ENCODE data around the gene CD44. TPM values are rescaled to one million over a fixed set of nuclear protein-coding genes. Genes with fewer than 3 reads are reported as not detected.

CD44 gene
- polyA plus RNA-seq, 1 donor from 2014 or later, result 0.77 TPM

DNA sequence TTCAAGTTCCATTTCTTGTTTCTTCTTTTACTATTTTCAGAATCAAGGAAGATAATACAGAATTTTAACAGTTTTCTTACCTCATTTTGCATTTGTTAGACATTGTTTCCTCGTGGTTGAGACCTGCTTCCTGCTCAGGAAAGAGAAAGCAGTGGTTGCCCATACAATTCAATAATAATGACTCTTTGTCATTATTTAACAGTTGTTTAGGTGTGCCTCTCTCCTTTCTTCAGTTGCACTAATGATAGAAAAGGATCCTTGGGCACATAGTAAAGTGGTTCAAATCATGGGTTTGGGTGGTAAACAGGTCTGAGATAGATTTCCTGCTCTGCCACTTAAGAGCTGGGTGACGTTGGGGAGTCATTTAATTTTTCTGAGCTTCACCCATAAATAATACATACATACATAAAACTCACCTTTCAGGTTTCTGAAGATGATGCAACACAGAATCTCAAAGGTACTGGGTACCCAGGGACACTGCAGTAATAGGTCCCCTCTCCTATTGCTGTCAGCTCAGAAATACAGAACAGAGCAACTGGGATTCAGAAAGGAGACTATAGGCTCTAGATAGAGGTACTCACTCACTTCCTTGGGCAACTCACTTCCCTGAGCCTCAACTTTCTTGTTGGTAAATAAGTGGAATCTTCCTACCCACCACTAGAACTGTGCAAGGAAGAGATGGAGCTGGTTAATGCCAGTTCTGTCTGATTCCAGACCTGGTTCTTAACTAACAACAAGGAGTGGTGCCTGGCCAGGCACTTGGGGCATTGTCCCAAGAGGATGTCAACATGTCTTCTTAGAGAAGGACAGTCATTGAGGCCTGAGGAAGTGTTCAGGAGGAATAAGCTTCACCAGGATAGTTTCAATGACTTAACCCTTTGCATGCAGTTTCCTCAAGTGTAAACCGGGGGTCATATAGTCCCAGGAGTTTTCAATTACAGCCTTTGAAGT is 34.9 kb downstream of the CD44 start:
- Histone ChIP-seq H3K27ac (ENCODE audit: low read length) (no peak overlapping the region), H3K27me3 (ENCODE audit: insufficient read depth, low read depth, low read length) (no peaks in the 10 kb centered on the region), H3K9ac (ENCODE audit: low read length) (no peak overlapping the region), H4K20me1 (ENCODE audit: insufficient read depth) (no peaks in the 10 kb centered on the region), H3K9me2 (ENCODE audit: insufficient read depth, low read length) (no peaks in the 10 kb centered on the region), H3F3A (ENCODE audit: insufficient read depth, low read length, poor library complexity, severe bottlenecking) (no peaks in the 10 kb centered on the region), H3K4me3 (ENCODE audit: low read length) (no peak overlapping the region), H3K79me2 (replicated peaks; ENCODE audit: insufficient read depth, low read length) (no peaks in the 10 kb centered on the region), H3K4me2 (ENCODE audit: low read length) (no peak overlapping the region), H3K9me3 (ENCODE audit: low read length) (no peaks in the 10 kb centered on the region), H3K36me3 (ENCODE audit: insufficient read depth, low read length) (no peaks in the 10 kb centered on the region), H2AFZ (ENCODE audit: low read depth, low read length) (no peak overlapping the region)
- TF ChIP-seq MXI1 (conservative IDR thresholded peaks at IDR 0.05; ENCODE audit: poor library complexity, severe bottlenecking), result no peak
- no peak for TF ChIP-seq SMC3 (conservative IDR thresholded peaks at IDR 0.05; ENCODE audit: poor library complexity)
- TF ChIP-seq EP300 (conservative IDR thresholded peaks at IDR 0.05; ENCODE audit: poor library complexity, severe bottlenecking), result no peak
- no peak for TF ChIP-seq TAF1 (IDR thresholded peaks at IDR 0.05; ENCODE audit: low read depth)
- no peak for TF ChIP-seq POLR2AphosphoS5 (IDR thresholded peaks at IDR 0.05)
- TF ChIP-seq, protein P1, sequence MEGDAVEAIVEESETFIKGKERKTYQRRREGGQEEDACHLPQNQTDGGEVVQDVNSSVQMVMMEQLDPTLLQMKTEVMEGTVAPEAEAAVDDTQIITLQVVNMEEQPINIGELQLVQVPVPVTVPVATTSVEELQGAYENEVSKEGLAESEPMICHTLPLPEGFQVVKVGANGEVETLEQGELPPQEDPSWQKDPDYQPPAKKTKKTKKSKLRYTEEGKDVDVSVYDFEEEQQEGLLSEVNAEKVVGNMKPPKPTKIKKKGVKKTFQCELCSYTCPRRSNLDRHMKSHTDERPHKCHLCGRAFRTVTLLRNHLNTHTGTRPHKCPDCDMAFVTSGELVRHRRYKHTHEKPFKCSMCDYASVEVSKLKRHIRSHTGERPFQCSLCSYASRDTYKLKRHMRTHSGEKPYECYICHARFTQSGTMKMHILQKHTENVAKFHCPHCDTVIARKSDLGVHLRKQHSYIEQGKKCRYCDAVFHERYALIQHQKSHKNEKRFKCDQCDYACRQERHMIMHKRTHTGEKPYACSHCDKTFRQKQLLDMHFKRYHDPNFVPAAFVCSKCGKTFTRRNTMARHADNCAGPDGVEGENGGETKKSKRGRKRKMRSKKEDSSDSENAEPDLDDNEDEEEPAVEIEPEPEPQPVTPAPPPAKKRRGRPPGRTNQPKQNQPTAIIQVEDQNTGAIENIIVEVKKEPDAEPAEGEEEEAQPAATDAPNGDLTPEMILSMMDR (IDR thresholded peaks at IDR 0.05; ENCODE audit: poor library complexity, severe bottlenecking), result no peak
- no peak for TF ChIP-seq RAD21 (conservative IDR thresholded peaks at IDR 0.05)
- no peak for TF ChIP-seq EZH2 (IDR thresholded peaks at IDR 0.05; ENCODE audit: borderline replicate concordance, insufficient read depth, low read length, poor library complexity, severe bottlenecking)
- TF ChIP-seq, protein P2, sequence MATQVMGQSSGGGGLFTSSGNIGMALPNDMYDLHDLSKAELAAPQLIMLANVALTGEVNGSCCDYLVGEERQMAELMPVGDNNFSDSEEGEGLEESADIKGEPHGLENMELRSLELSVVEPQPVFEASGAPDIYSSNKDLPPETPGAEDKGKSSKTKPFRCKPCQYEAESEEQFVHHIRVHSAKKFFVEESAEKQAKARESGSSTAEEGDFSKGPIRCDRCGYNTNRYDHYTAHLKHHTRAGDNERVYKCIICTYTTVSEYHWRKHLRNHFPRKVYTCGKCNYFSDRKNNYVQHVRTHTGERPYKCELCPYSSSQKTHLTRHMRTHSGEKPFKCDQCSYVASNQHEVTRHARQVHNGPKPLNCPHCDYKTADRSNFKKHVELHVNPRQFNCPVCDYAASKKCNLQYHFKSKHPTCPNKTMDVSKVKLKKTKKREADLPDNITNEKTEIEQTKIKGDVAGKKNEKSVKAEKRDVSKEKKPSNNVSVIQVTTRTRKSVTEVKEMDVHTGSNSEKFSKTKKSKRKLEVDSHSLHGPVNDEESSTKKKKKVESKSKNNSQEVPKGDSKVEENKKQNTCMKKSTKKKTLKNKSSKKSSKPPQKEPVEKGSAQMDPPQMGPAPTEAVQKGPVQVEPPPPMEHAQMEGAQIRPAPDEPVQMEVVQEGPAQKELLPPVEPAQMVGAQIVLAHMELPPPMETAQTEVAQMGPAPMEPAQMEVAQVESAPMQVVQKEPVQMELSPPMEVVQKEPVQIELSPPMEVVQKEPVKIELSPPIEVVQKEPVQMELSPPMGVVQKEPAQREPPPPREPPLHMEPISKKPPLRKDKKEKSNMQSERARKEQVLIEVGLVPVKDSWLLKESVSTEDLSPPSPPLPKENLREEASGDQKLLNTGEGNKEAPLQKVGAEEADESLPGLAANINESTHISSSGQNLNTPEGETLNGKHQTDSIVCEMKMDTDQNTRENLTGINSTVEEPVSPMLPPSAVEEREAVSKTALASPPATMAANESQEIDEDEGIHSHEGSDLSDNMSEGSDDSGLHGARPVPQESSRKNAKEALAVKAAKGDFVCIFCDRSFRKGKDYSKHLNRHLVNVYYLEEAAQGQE (IDR thresholded peaks at IDR 0.05; ENCODE audit: borderline replicate concordance), result no peak

DNA sequence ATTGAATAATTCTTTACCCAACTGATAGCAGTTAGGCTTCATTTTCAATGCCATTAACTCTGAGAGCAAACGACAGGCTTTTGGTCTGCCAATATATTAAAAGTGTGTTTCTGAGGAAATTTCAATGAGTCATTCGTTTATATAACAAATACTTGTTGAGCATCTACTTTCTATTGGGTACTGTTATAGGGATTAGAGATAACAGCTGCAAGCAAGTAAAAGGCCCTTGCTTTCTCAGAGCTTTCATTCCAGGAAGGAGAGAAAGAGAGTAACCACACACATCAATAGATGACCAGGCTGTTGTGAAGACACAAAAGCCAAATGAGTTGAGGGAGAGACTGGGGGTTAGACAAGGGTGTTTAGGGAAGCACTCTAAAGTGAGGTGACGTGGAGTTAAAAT is 35.7 kb downstream of the CD44 start:
- Histone ChIP-seq H3K79me2 (replicated peaks; ENCODE audit: insufficient read depth, low read length) (no peaks in the 10 kb centered on the region), H3K4me2 (ENCODE audit: low read length) (no peak overlapping the region), H4K20me1 (ENCODE audit: insufficient read depth) (no peaks in the 10 kb centered on the region)

More for the DNA sequence above, 35.7 kb downstream of the CD44 start:
- H3K9ac ChIP-seq (ENCODE audit: low read length), result no peak overlapping the region
- TF ChIP-seq, protein P2 (IDR thresholded peaks at IDR 0.05; ENCODE audit: borderline replicate concordance), result no peak
- TF ChIP-seq EP300 (conservative IDR thresholded peaks at IDR 0.05; ENCODE audit: poor library complexity, severe bottlenecking) (no peak), TAF1 (IDR thresholded peaks at IDR 0.05; ENCODE audit: low read depth) (no peak), RAD21 (conservative IDR thresholded peaks at IDR 0.05) (no peak), MXI1 (conservative IDR thresholded peaks at IDR 0.05; ENCODE audit: poor library complexity, severe bottlenecking) (no peak), EZH2 (IDR thresholded peaks at IDR 0.05; ENCODE audit: borderline replicate concordance, insufficient read depth, low read length, poor library complexity, severe bottlenecking) (no peak), POLR2AphosphoS5 (IDR thresholded peaks at IDR 0.05) (no peak), SMC3 (conservative IDR thresholded peaks at IDR 0.05; ENCODE audit: poor library complexity) (no peak)
- TF ChIP-seq, protein P1 (IDR thresholded peaks at IDR 0.05; ENCODE audit: poor library complexity, severe bottlenecking), result no peak
- H3K4me3 ChIP-seq (ENCODE audit: low read length), result no peak overlapping the region
- H3K36me3 ChIP-seq (ENCODE audit: insufficient read depth, low read length), result no peaks in the 10 kb centered on the region
- no peaks in the 10 kb centered on the region for H3K9me2 ChIP-seq (ENCODE audit: insufficient read depth, low read length)
- no peaks in the 10 kb centered on the region for H3K27me3 ChIP-seq (ENCODE audit: insufficient read depth, low read depth, low read length)
- H2AFZ ChIP-seq (ENCODE audit: low read depth, low read length), result no peak overlapping the region
- H3K27ac ChIP-seq (ENCODE audit: low read length), result no peak overlapping the region
- H3K9me3 ChIP-seq (ENCODE audit: low read length), result no peaks in the 10 kb centered on the region
- no peaks in the 10 kb centered on the region for H3F3A ChIP-seq (ENCODE audit: insufficient read depth, low read length, poor library complexity, severe bottlenecking)
